ENCODE results near the gene TNFRSF18.

Gene TNFRSF18

GRCh38 chr1:1153874-1154273, 52.5 kb downstream of the TNFRSF18 start:
- peaks cover 46% of the 10 kb centered on the region for H3K4me1 ChIP-seq (ENCODE audit: control insufficient read depth, insufficient read depth, low read length)
- H3K9me3 ChIP-seq (ENCODE audit: control insufficient read depth, low read length): no peaks in the 10 kb centered on the region
- H3K4me3 ChIP-seq (ENCODE audit: low read length): no peak overlapping the region
- H3K36me3 ChIP-seq (ENCODE audit: control insufficient read depth, insufficient read depth, low read length): no peaks in the 10 kb centered on the region
- H3K9ac ChIP-seq (ENCODE audit: low read length): no peak overlapping the region
- no peaks in the 10 kb centered on the region for H3K27me3 ChIP-seq (ENCODE audit: control insufficient read depth, insufficient read depth, low read length)

Data from mucosa of stomach (tissue), 1 donor.